NCI-H2196 (cell line): ENCODE measurements around the gene ARID3A.
A peak's percentile ranks its signal among the peaks of the same experiment; 100 is the strongest.

Source experiments
- DNase-seq: peaks from one replicate; lab custom pipeline; 2025; ENCODE audit not compliant: unreplicated experiment; lab: John Stamatoyannopoulos, UW

The ARID3A gene

GRCh38 chr19:911197-912033, 14.4 kb upstream of the ARID3A start:
- DNase-seq = no peak

- no peak for DNase-seq
These were observed 13.4 kb upstream of the ARID3A start for GRCh38 chr19:912181-913079.

- peak; percentile 68 for DNase-seq
These were observed 12.6 kb upstream of the ARID3A start, which contains the start of gene R3HDM4 for GRCh38 chr19:913080-913748. Gene R3HDM4, minus strand, starts transcription at chr19:913219. Its CDS starts 62 bp downstream, at chr19:913157.

- DNase-seq = peak; percentile 68
These were observed 9.1 kb upstream of the ARID3A start for GRCh38 chr19:916645-917322.

GRCh38 chr19:917323-918151, 8.3 kb upstream of the ARID3A start, which contains the start of gene KISS1R:
Gene KISS1R, plus strand, starts transcription at chr19:917333. Its CDS starts 170 bp downstream, at chr19:917503.
- DNase-seq = peak; percentile 83

- DNase-seq = no peak
These were observed 7.7 kb upstream of the ARID3A start for GRCh38 chr19:918152-918437.

- no peak for DNase-seq
These were observed 7.2 kb upstream of the ARID3A start for GRCh38 chr19:918481-919198.

GRCh38 chr19:919199-920050, 6.4 kb upstream of the ARID3A start:
- no peak for DNase-seq

GRCh38 chr19:920051-920864, 5.6 kb upstream of the ARID3A start:
- no peak for DNase-seq

GRCh38 chr19:924553-925086, 1.2 kb upstream of the ARID3A start:
- DNase-seq = no peak

GRCh38 chr19:925087-925525, 729 bp upstream of the ARID3A start:
- no peak for DNase-seq

GRCh38 chr19:926323-926588, 421 bp downstream of the ARID3A start:
- no peak for DNase-seq

GRCh38 chr19:926589-927350, 935 bp downstream of the ARID3A start:
- peak; percentile 33 for DNase-seq

GRCh38 chr19:927351-927779, 1.5 kb downstream of the ARID3A start:
- no peak for DNase-seq

GRCh38 chr19:927780-928401, 2.1 kb downstream of the ARID3A start:
- no peak for DNase-seq

GRCh38 chr19:928471-929202, 2.8 kb downstream of the ARID3A start:
- DNase-seq = no peak
